Uterus (tissue), 4 donors: ENCODE measurements around the gene PDLIM5. TPM values are rescaled to one million over a fixed set of nuclear protein-coding genes. Genes with fewer than 3 reads are reported as not detected.
"Not testable (repeated sequence)": the region's sequence is repeated elsewhere in the genome, so short reads cannot be mapped to it uniquely, and the experiment has no call there.

Experiments used
- DNase-seq, 2 donors: peaks; one replicate each; pipeline ENCODE4 v3.0.0-alpha.2; 2019 to 2020
- H3K27ac ChIP-seq, 2 donors: fragments of 200-600 bp; sonication (generic); 1 replicate in 1 of 2; 2 replicates in 1 of 2; pipeline ENCODE4 v1.5.1; 2016 to 2018
- H3K27me3 ChIP-seq, 2 donors: fragments of 200-600 bp; sonication (generic); one replicate each; pipeline ENCODE4 v1.5.1; 2018 to 2019; ENCODE audit warnings: control low read depth in 1 of 2
- H3K36me3 ChIP-seq, 2 donors: fragments of 200-600 bp; sonication (generic); one replicate each; pipeline ENCODE4 v1.5.1; 2019; ENCODE audit warnings: control low read depth in 1 of 2
- H3K4me1 ChIP-seq, 2 donors: fragments of 200-600 bp; sonication (generic); one replicate each; pipeline ENCODE4 v1.5.1; 2018 to 2019; ENCODE audit warnings: control low read depth in 1 of 2
- H3K4me3 ChIP-seq, 2 donors: fragments of 200-600 bp; sonication (generic); 1 replicate in 1 of 2; 2 replicates in 1 of 2; pipeline ENCODE4 v1.5.1; 2018 to 2019; ENCODE audit warnings: mild to moderate bottlenecking in 1 of 2
- H3K9me3 ChIP-seq, 2 donors: fragments of 200-600 bp; sonication (generic); one replicate each; pipeline ENCODE4 v1.5.1; 2019; ENCODE audit warnings: control low read depth in 1 of 2
- CTCF ChIP-seq, 4 experiments: fragments of 200-600 bp in 2 of 4; fragments of 450-650 bp in 2 of 4; sonication (generic) in 2 of 4; IDR thresholded peaks; one replicate each; pipeline ENCODE4 v1.5.1; 2016 to 2019; ENCODE audit warnings: antibody characterized with exemption in 4 of 4, mild to moderate bottlenecking in 2 of 4, moderate library complexity in 1 of 4
- POLR2A ChIP-seq, 2 donors: fragments of 450-650 bp; IDR thresholded peaks; one replicate each; pipeline ENCODE4 v1.6.1; 2016; ENCODE audit warnings: antibody characterized with exemption in 2 of 2, mild to moderate bottlenecking in 1 of 2, moderate library complexity in 1 of 2
- intact Hi-C: fragments of 100-400 bp; cut with DNase I; formaldehyde crosslinking; loops from one replicate; pipeline ENCODE4 v1.15.1; 2023; ENCODE audit warnings: low total_unique reads
- total RNA-seq, 4 donors: library from RNA; depleted of rRNA in 3 of 4; stranded (reverse); fragments of >200 nt in 3 of 4; gene quantifications; one replicate each; pipeline versions ENCODE4 v1.1.0 to v1.2.4, GENCODE V29; 2014 to 2023
- donor health status: DM: yes; HTN: yes; CAD: no.

Gene PDLIM5
- 100 to 1,000 TPM in 3 of 4 donors, 10 to 100 TPM in 1; 90.8 to 571 (median 351) TPM for total RNA-seq

- H3K4me1 ChIP-seq: no peaks in the 10 kb centered on the region
- no peaks in the 10 kb centered on the region for H3K9me3 ChIP-seq
- peak within 1 kb of the TSS; percentile 94 to 99 for H3K4me3 ChIP-seq
- H3K36me3 ChIP-seq: no peaks in the 10 kb centered on the region
- H3K27me3 ChIP-seq: no peaks in the 10 kb centered on the region
- peak in 1 of 4 experiments; percentile 4 for TF ChIP-seq CTCF (IDR thresholded peaks at IDR 0.05)
- TF ChIP-seq POLR2A (IDR thresholded peaks at IDR 0.05): peak; percentile 98
- intact Hi-C loops: no loop called here
- H3K27ac ChIP-seq: peak within 1 kb of the TSS; percentile 99 to 100
- DNase-seq: peak; percentile 89 to 90
These were observed at the start of gene PDLIM5 for GRCh38 chr4:94451695-94452475. TSS of gene PDLIM5 (plus strand) at chr4:94451942. CDS start at chr4:94455289, 3,347 bp downstream.

DNA sequence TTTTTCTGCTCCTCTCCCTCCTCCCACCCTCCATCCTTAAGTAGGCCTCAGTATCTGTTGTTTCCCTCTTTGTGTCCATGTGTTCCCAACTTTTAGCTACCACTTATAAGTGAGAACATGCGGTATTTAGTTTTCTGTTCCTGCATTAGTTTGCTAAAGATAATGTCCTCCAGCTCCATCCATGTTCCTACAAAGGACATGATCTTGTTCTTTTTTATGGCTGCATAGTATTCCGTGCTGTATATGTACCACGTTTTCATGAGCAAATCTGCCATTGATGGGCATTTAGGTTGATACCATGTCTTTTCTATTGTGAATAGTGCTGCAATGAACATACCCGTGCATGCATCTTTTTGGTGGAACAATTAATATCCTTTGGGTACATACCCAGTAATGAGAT lies 49.3 kb upstream of the PDLIM5 start:
- intact Hi-C loops: loop anchor here (5.0 to 10.0 kb wide), 2 partner anchors 212 to 255 kb away; no protein-coding TSS in a partner anchor
- H3K36me3 ChIP-seq, H3K4me1 ChIP-seq, H3K27ac ChIP-seq, H3K27me3 ChIP-seq, DNase-seq, H3K4me3 ChIP-seq, H3K9me3 ChIP-seq: not testable (repeated sequence)

DNA sequence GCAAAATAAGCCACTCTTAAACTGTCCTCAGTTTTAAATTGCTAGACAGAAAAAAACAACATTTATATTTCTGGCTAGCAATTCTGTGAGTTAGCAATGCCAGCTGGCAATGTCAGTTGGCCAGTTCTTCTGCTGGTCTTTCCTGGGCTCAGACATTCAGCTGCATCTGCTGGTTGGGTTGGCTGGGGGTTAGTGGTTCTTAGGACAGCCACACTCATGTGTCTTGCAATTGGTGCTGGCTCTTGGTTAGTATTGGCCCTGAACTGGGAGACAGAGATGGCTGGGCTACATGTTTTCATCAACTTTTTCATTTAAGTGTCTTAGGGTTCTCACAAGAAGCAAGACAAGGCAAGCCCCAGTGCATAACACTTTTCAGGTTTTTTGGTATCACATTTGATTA lies 48.0 kb upstream of the PDLIM5 start:
- no peaks in the 10 kb centered on the region for H3K27me3 ChIP-seq
- no peak for DNase-seq
- no peak for TF ChIP-seq POLR2A (IDR thresholded peaks at IDR 0.05)
- no peak for TF ChIP-seq CTCF (IDR thresholded peaks at IDR 0.05)
- no peak overlapping the region for H3K4me3 ChIP-seq
- H3K4me1 ChIP-seq: peaks cover 0 to 1% of the 10 kb centered on the region in 2 donors
- peak overlapping the region in 1 of 2 donors; percentile 13 for H3K27ac ChIP-seq
- H3K36me3 ChIP-seq: no peaks in the 10 kb centered on the region
- intact Hi-C loops: loop anchor here (5.0 to 10.0 kb wide), 2 partner anchors 211 to 254 kb away; no protein-coding TSS in a partner anchor
- H3K9me3 ChIP-seq: no peaks in the 10 kb centered on the region

DNA sequence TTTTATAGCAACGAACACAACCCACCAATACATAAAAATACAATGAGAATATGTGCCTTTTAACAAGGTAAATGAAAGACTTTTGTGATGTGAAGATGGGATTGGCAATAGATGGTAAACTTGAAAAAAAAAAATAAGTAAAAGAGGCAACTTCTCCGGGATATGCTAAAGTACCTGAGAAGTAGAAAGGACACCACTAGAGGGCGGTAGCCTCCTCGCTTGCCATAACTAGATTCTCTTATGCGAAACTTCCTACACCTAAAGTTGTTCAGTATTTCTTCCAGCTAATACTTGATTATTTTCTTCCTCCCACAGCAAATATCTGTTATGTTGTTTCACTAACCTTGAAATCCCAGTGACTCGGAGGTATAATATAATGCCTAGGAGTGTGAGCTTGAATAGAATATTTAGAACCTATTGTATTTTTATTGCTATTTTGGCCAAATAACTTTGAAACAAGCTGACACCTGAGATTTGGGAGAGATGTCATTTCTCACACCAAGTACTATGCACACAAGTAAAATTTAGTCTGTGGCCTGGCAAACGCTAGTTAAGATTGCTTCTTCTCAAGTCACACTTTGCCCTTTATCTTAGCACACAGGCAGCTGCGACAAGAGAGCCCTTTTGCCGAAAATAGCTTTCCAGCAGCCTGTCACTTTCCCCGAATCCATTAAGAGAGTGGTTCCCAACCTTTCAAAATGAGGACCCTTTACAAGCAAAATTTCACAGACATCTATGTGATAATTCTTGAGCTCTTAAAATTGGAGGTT lies 44.9 kb upstream of the PDLIM5 start:
- peak overlapping the region; percentile 83 to 93 for H3K27ac ChIP-seq
- H3K27me3 ChIP-seq: no peaks in the 10 kb centered on the region
- no peak overlapping the region for H3K4me3 ChIP-seq
- intact Hi-C loops: loop anchor here (10.0 kb wide), 1 partner anchor 208 kb away; no protein-coding TSS in a partner anchor
- no peaks in the 10 kb centered on the region for H3K9me3 ChIP-seq
- TF ChIP-seq CTCF (IDR thresholded peaks at IDR 0.05) (peak; percentile 70 to 90 (median 79)), POLR2A (IDR thresholded peaks at IDR 0.05) (no peak)
- H3K36me3 ChIP-seq: no peaks in the 10 kb centered on the region
- peaks cover 0 to 17% of the 10 kb centered on the region in 2 donors for H3K4me1 ChIP-seq
- peak; percentile 69 to 89 for DNase-seq

- no peaks in the 10 kb centered on the region for H3K27me3 ChIP-seq
- DNase-seq: no peak
- no peak overlapping the region for H3K4me3 ChIP-seq
- no peaks in the 10 kb centered on the region for H3K9me3 ChIP-seq
- no peak for TF ChIP-seq POLR2A (IDR thresholded peaks at IDR 0.05)
- TF ChIP-seq CTCF (IDR thresholded peaks at IDR 0.05): no peak
- intact Hi-C loops: loop anchor here (10.0 kb wide), 1 partner anchor 207 kb away; no protein-coding TSS in a partner anchor
- peak overlapping the region; percentile 83 to 93 for H3K27ac ChIP-seq
- H3K36me3 ChIP-seq: no peaks in the 10 kb centered on the region
- H3K4me1 ChIP-seq: peaks cover 0 to 17% of the 10 kb centered on the region in 2 donors
These were observed 43.9 kb upstream of the PDLIM5 start for GRCh38 chr4:94407846-94408245.
